IMR-90 (cell line): ENCODE data around the gene MAN2A1. TPM values are rescaled to one million over a fixed set of nuclear protein-coding genes. Genes with fewer than 3 reads are reported as not detected.

Source experiments
- ATAC-seq: fragments of 200-7000 bp; cut with Tn5 transposase; 2 replicates; pipeline ENCODE4 v1.9.1; 2020; ENCODE audit warnings: low read depth, mild to moderate bottlenecking, moderate library complexity
- BruUV-seq: library from RNA; stranded (reverse); fragments of 400-500 nt; replicated peaks from 2 replicates; lab custom pipeline; 2021; lab: Mats Ljungman, UMichigan
- CTCF ChIA-PET: fragments of 300-600 bp; formaldehyde crosslinking; extraction: SDS; loops from one replicate; lab custom pipeline; 2021; ENCODE audit warnings: antibody characterized with exemption; lab: Yijun Ruan, JAX
- POLR2A ChIA-PET: fragments of 300-600 bp; sonication (Branson Sonifier 250); formaldehyde crosslinking; loops from one replicate; lab custom pipeline; 2022; ENCODE audit warnings: antibody characterized with exemption; ENCODE audit not compliant: unreplicated experiment; lab: Charles Lee
- DNase-seq: peaks from one replicate; pipeline ENCODE4 v3.0.0; 2013
- H2AFZ ChIP-seq: replicated peaks from 2 replicates; pipeline ENCODE3; 2013; ENCODE audit warnings: low read length, mild to moderate bottlenecking; ENCODE audit not compliant: poor library complexity
- H2AK5ac ChIP-seq: 2 replicates; pipeline ENCODE4 v1.6.1; 2013; ENCODE audit warnings: low read depth, low read length, inconsistent platforms
- H2AK9ac ChIP-seq: replicated peaks from 2 replicates; pipeline ENCODE3; 2013; ENCODE audit warnings: mild to moderate bottlenecking, low read depth, low read length, moderate library complexity; ENCODE audit not compliant: poor library complexity
- H2BK120ac ChIP-seq: 2 replicates; pipeline ENCODE4 v1.6.1; 2013; ENCODE audit warnings: low read depth, low read length, inconsistent platforms
- H2BK15ac ChIP-seq: 3 replicates; pipeline ENCODE4 v1.6.1; 2013; ENCODE audit warnings: low read depth, low read length, inconsistent platforms
- H2BK20ac ChIP-seq: 2 replicates; pipeline ENCODE4 v1.6.1; 2013; ENCODE audit warnings: low read depth, mild to moderate bottlenecking, inconsistent platforms, low read length, moderate library complexity
- H2BK5ac ChIP-seq: 2 replicates; pipeline ENCODE4 v1.6.1; 2013; ENCODE audit warnings: mild to moderate bottlenecking, low read depth, low read length, inconsistent platforms; ENCODE audit not compliant: poor library complexity, severe bottlenecking
- H3K14ac ChIP-seq: replicated peaks from 2 replicates; pipeline ENCODE4 v1.6.1; 2013; ENCODE audit warnings: low read depth, low read length, inconsistent platforms
- H3K18ac ChIP-seq: 2 replicates; pipeline ENCODE4 v1.6.1; 2013; ENCODE audit warnings: low read depth, low read length, control low read depth
- H3K23ac ChIP-seq: 2 replicates; pipeline ENCODE4 v1.6.1; 2013; ENCODE audit warnings: low read depth, low read length, inconsistent platforms
- H3K27ac ChIP-seq: 2 replicates; pipeline ENCODE4 v1.5.1; 2013; ENCODE audit warnings: mild to moderate bottlenecking, control low read depth, low read length; ENCODE audit not compliant: insufficient read depth
- H3K27me3 ChIP-seq: 2 replicates; pipeline ENCODE4 v1.6.1; 2013; ENCODE audit warnings: low read length; ENCODE audit not compliant: control insufficient read depth, insufficient read depth
- H3K36me3 ChIP-seq: 2 replicates; pipeline ENCODE4 v1.6.1; 2013; ENCODE audit warnings: low read length, mixed read lengths; ENCODE audit not compliant: control insufficient read depth, insufficient read depth
- H3K4ac ChIP-seq: 2 replicates; pipeline ENCODE4 v1.6.1; 2013; ENCODE audit warnings: low read depth, low read length, inconsistent platforms
- H3K4me1 ChIP-seq: 2 replicates; pipeline ENCODE4 v1.6.1; 2013; ENCODE audit warnings: low read length, mixed read lengths; ENCODE audit not compliant: control insufficient read depth, insufficient read depth
- H3K4me2 ChIP-seq: 2 replicates; pipeline ENCODE4 v1.6.1; 2013; ENCODE audit warnings: low read depth, mild to moderate bottlenecking, control low read depth, low read length, moderate library complexity
- H3K4me3 ChIP-seq: 2 replicates; pipeline ENCODE4 v1.5.1; 2013; ENCODE audit warnings: low read depth, mild to moderate bottlenecking, control low read depth, low read length, moderate library complexity; ENCODE audit not compliant: insufficient read depth
- H3K56ac ChIP-seq: 2 replicates; pipeline ENCODE4 v1.6.1; 2013; ENCODE audit warnings: low read length, inconsistent platforms; ENCODE audit not compliant: insufficient read depth; ENCODE audit errors: extremely low read depth
- H3K79me1 ChIP-seq, 2 experiments: 2 replicates each; pipeline ENCODE4 v1.6.1; 2013; ENCODE audit warnings: low read length in 2 of 2, inconsistent platforms in 1 of 2, low read depth in 1 of 2
- H3K9ac ChIP-seq: 2 replicates; pipeline ENCODE4 v1.6.1; 2013; ENCODE audit warnings: low read depth, low read length, control low read depth
- H3K9me1 ChIP-seq: 2 replicates; pipeline ENCODE4 v1.6.1; 2013; ENCODE audit warnings: low read length, inconsistent platforms; ENCODE audit not compliant: insufficient read depth
- H3K9me3 ChIP-seq: 2 replicates; pipeline ENCODE4 v1.6.1; 2013; ENCODE audit warnings: low read length; ENCODE audit not compliant: control insufficient read depth, insufficient read depth
- H4K20me1 ChIP-seq: 2 replicates; pipeline ENCODE4 v1.6.1; 2013; ENCODE audit warnings: low read length, inconsistent platforms; ENCODE audit not compliant: insufficient read depth
- H4K5ac ChIP-seq: 2 replicates; pipeline ENCODE4 v1.6.1; 2013; ENCODE audit warnings: mild to moderate bottlenecking, low read depth, low read length, control low read depth
- H4K8ac ChIP-seq, 2 experiments: 2 replicates each; pipeline ENCODE4 v1.6.1; 2013; ENCODE audit warnings: low read depth in 2 of 2, low read length in 2 of 2, control low read depth in 1 of 2, inconsistent platforms in 1 of 2
- H4K91ac ChIP-seq: 2 replicates; pipeline ENCODE4 v1.6.1; 2013; ENCODE audit warnings: low read depth, low read length, inconsistent platforms; ENCODE audit not compliant: insufficient read depth
- MAFK ChIP-seq: IDR thresholded peaks from 2 replicates; pipeline ENCODE4 v1.6.1; 2012; ENCODE audit warnings: low read depth, low read length, improper control_type of control experiment
- NFE2L2 ChIP-seq: fragments of 150-350 bp; IDR thresholded peaks from 2 replicates; pipeline ENCODE4 v1.6.1; 2016; ENCODE audit warnings: low read depth, mild to moderate bottlenecking, low read length
- RFX5 ChIP-seq: IDR thresholded peaks from 2 replicates; pipeline ENCODE4 v1.8.0; 2012; ENCODE audit warnings: low read depth, mild to moderate bottlenecking, low read length, moderate library complexity
- SMC3 ChIP-seq: fragments of 150-350 bp; IDR thresholded peaks from 2 replicates; pipeline ENCODE4 v1.6.1; 2016; ENCODE audit warnings: low read depth, mild to moderate bottlenecking, antibody characterized with exemption, low read length, moderate library complexity
- WGBS, 2 experiments: methylation state at CpG; one replicate each; pipeline versions ENCODE4 v1.1.5 to v1.1.7; 2013; ENCODE audit warnings: missing lambda C conversion rate in 2 of 2; ENCODE audit not compliant: insufficient read length in 1 of 2; ENCODE audit errors: extremely low coverage in 2 of 2; 5-methylcytosine and 5-hydroxymethylcytosine counted together
- dilution Hi-C: fragments of 300-500 bp; cut with HindIII; formaldehyde crosslinking; loops from one replicate; pipeline ENCODE4 v1.14.3; 2018; ENCODE audit warnings: low sequenced_read_pairs; ENCODE audit not compliant: unreplicated experiment
- in situ Hi-C: fragments of 300-500 bp; cut with MboI; formaldehyde crosslinking; loops from 3 replicates; pipeline ENCODE4 v1.14.3; 2019; ENCODE audit warnings: low sequenced_read_pairs, inconsistent platforms, mixed read lengths
- intact Hi-C: fragments of 100-400 bp; cut with micrococcal nuclease; formaldehyde crosslinking; loops from 2 replicates; pipeline ENCODE4 v1.10.0; 2022
- polyA plus RNA-seq, 3 experiments: library from polyadenylated mRNA; depleted of rRNA; stranded (reverse); fragments of >200 nt; gene quantifications; 2 replicates each; pipeline ENCODE4 v1.2.3, GENCODE V29; 2012; ENCODE audit warnings: low replicate concordance in 1 of 3
- total RNA-seq: library from RNA; depleted of rRNA; stranded (reverse); fragments of >200 nt; gene quantifications from 2 replicates; pipeline ENCODE4 v1.2.3, GENCODE V29; 2012

Gene MAN2A1
- total and polyA plus RNA-seq, 2 of the 4 experiments (the other 2 are of a cell fraction), result 16.4 to 29.6 TPM

GRCh38 chr5:109819878-109820277 is 130.2 kb downstream of the MAN2A1 start:
- Histone ChIP-seq H3K27ac (no peak overlapping the region), H2AFZ (no peak overlapping the region), H3K9ac (no peak overlapping the region), H4K8ac (no peak overlapping the region), H2AK9ac (no peak overlapping the region), H2BK20ac (no peak overlapping the region), H3K23ac (no peak overlapping the region), H3K4me2 (no peak overlapping the region), H2BK15ac (no peak overlapping the region), H2AK5ac (no peak overlapping the region), H4K20me1 (no peaks in the 10 kb centered on the region), H3K4me1 (no peaks in the 10 kb centered on the region; the same call in 1 of the 2 replicates), H4K5ac (no peak overlapping the region), H2BK5ac (no peak overlapping the region), H3K27me3 (no peaks in the 10 kb centered on the region), H2BK120ac (no peak overlapping the region), H4K91ac (no peak overlapping the region), H3K36me3 (peaks cover 5% of the 10 kb centered on the region), H3K4ac (no peak overlapping the region), H3K14ac (no peak overlapping the region), H3K79me1 (no peaks in the 10 kb centered on the region), H3K9me1 (no peaks in the 10 kb centered on the region; the same call in 1 of the 2 replicates), H3K9me3 (no peaks in the 10 kb centered on the region), H3K4me3 (no peak overlapping the region), H3K18ac (no peak overlapping the region), H3K56ac (no peak overlapping the region)
- ATAC-seq (no peak), DNase-seq (no peak)
- in situ Hi-C loops, result no loop called here
- BruUV-seq, result no TSS peak
- dilution Hi-C loops, result no loop called here
- POLR2A ChIA-PET, result no interaction called here
- TF ChIP-seq NFE2L2 (no peak), SMC3 (no peak), RFX5 (no peak), MAFK (no peak)
- CTCF ChIA-PET, result no interaction called here
- no CpG with 5 or more reads among the region's 2 CpGs for WGBS, 2 experiments
- intact Hi-C loops, result no loop called here
